ENCODE measurements around the gene NXPE3.

GRCh38 chr3:101845425-101845824, 66.4 kb downstream of the NXPE3 start:
- TF ChIP-seq EZH2 (IDR thresholded peaks at IDR 0.05; ENCODE audit: low read depth) (no peak), CTCF (conservative IDR thresholded peaks at IDR 0.05) (no peak)
